Epithelial cell of esophagus (primary cell): Measurements from ENCODE around the gene MBNL1.

ENCODE experiments used
- DNase-seq: peaks from one replicate; pipeline ENCODE4 v3.0.0; 2010; ENCODE audit warnings: low read depth
- H3K4me3 ChIP-seq: 2 replicates; pipeline ENCODE4 v1.5.1; 2011; ENCODE audit warnings: mild to moderate bottlenecking, low read length, control low read depth
- CTCF ChIP-seq: IDR thresholded peaks from 2 replicates; pipeline ENCODE4 v1.5.1; 2011; ENCODE audit warnings: low read depth, mild to moderate bottlenecking, low read length, control low read depth, inconsistent platforms; ENCODE audit not compliant: insufficient read depth; ENCODE audit errors: missing control alignments

Gene MBNL1

GRCh38 chr3:152236716-152237115 lies 32.0 kb upstream of the MBNL1 start:
- no peak for DNase-seq
- no peak overlapping the region for H3K4me3 ChIP-seq
- TF ChIP-seq CTCF = no peak

- DNase-seq = no peak
- TF ChIP-seq CTCF = no peak
- no peak overlapping the region for H3K4me3 ChIP-seq
Observed at GRCh38 chr3:152241142-152242017, 27.3 kb upstream of the MBNL1 start.

- DNase-seq = no peak
- no peak overlapping the region for H3K4me3 ChIP-seq
- TF ChIP-seq CTCF = no peak
Observed at GRCh38 chr3:152243301-152243711, 25.4 kb upstream of the MBNL1 start.

GRCh38 chr3:152243721-152244516 lies 24.8 kb upstream of the MBNL1 start:
- TF ChIP-seq CTCF = no peak
- H3K4me3 ChIP-seq = no peak overlapping the region
- DNase-seq = no peak

- no peak for DNase-seq
- H3K4me3 ChIP-seq = no peak overlapping the region
- TF ChIP-seq CTCF = no peak
Observed at GRCh38 chr3:152244517-152244888, 24.2 kb upstream of the MBNL1 start.

GRCh38 chr3:152245498-152246170 lies 23.1 kb upstream of the MBNL1 start:
- DNase-seq = no peak
- no peak for TF ChIP-seq CTCF
- H3K4me3 ChIP-seq = no peak overlapping the region
